ENCODE measurements around the gene CHTF18.

DNA sequence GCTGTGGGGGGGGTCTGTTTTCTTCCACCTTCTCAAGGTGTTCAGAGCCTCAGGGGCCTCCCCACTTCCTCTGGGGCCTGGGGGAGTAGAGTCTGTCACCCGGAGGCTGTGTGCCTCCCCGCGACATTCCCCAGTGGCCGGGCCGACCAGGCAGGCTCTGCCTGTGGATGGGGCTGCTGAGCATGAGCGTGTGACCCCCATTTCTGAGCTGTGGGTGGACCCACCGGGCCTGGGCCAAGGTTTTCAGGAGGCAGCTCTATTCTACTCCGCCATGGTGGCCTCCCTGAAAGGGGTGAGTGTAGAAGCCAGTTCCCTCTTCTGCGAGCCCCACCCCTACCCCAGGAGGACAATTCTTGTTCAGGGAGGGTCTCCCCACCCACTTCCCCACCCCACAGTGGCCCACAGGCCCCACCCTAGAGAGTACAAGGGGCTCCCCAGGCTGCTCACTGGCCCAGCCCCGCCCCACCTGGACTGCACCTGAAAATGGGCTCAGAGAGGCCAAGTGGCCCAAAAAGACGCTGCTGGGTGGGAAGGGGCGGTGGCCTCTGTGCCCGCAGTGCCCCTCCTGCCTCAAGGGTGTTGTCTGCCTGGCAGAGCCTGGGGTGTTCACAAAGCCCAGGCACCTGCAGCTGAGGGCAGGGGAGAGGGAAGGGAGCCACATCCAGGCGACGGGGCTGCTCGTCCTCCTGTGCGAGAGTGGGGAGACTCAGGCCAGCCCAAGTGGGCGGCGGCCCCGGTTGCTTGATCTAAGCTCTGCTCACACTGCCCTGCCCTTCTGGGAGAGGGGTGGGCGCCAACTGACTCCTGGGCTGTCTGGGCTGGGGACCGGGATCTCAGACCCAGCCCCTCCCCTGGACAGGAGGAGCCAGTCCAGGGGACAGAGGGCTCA is 26.6 kb upstream of the CHTF18 start:
- TF ChIP-seq, protein P1, sequence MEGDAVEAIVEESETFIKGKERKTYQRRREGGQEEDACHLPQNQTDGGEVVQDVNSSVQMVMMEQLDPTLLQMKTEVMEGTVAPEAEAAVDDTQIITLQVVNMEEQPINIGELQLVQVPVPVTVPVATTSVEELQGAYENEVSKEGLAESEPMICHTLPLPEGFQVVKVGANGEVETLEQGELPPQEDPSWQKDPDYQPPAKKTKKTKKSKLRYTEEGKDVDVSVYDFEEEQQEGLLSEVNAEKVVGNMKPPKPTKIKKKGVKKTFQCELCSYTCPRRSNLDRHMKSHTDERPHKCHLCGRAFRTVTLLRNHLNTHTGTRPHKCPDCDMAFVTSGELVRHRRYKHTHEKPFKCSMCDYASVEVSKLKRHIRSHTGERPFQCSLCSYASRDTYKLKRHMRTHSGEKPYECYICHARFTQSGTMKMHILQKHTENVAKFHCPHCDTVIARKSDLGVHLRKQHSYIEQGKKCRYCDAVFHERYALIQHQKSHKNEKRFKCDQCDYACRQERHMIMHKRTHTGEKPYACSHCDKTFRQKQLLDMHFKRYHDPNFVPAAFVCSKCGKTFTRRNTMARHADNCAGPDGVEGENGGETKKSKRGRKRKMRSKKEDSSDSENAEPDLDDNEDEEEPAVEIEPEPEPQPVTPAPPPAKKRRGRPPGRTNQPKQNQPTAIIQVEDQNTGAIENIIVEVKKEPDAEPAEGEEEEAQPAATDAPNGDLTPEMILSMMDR (IDR thresholded peaks at IDR 0.05; ENCODE audit: insufficient read depth, low read length, poor library complexity, severe bottlenecking) = no peak
- no peak for TF ChIP-seq EZH2phosphoT487 (conservative IDR thresholded peaks at IDR 0.05; ENCODE audit: low read length)
